Stimulated activated memory B cell treated with anti-CD40 and anti-IgM and Interleukin-4, amounts not matched to agents 10 μg/mL and 1 μg/mL and 100 μg/mL, for 72 hours (primary cell): ENCODE data around the gene LIMS1.
A peak's percentile ranks its signal among the peaks of the same experiment; 100 is the strongest.
"Not testable (repeated sequence)": the region's sequence is repeated elsewhere in the genome, so short reads cannot be mapped to it uniquely, and the experiment has no call there.

Experiments used
- ATAC-seq: fragments of 150-1000 bp; cut with Tn5 transposase; 2 replicates; pipeline ENCODE4 v1.10.0; 2021
- H3K27ac Mint-ChIP-seq: one replicate; pipeline ENCODE4 v1.8.0; 2022; ENCODE audit warnings: mild to moderate bottlenecking, mixed read lengths
- H3K27me3 Mint-ChIP-seq: one replicate; pipeline ENCODE4 v1.8.0; 2022; ENCODE audit warnings: mixed read lengths
- H3K36me3 Mint-ChIP-seq: one replicate; pipeline ENCODE4 v1.8.0; 2022; ENCODE audit warnings: mixed read lengths
- H3K4me1 Mint-ChIP-seq: one replicate; pipeline ENCODE4 v1.8.0; 2022; ENCODE audit warnings: mixed read lengths
- H3K4me3 Mint-ChIP-seq: one replicate; pipeline ENCODE4 v1.8.0; 2022; ENCODE audit warnings: mild to moderate bottlenecking, moderate library complexity, mixed read lengths
- H3K9me3 Mint-ChIP-seq: one replicate; pipeline ENCODE4 v1.8.0; 2022; ENCODE audit warnings: mixed read lengths

The LIMS1 gene

GRCh38 chr2:108662207-108662612, 127.9 kb downstream of the LIMS1 start:
- not testable (repeated sequence) for H3K27ac Mint-ChIP-seq, H3K4me3 Mint-ChIP-seq, H3K9me3 Mint-ChIP-seq, H3K27me3 Mint-ChIP-seq, H3K36me3 Mint-ChIP-seq
- ATAC-seq, result peak; percentile 78
- peaks cover 29% of the 10 kb centered on the region for H3K4me1 Mint-ChIP-seq

GRCh38 chr2:108663346-108663745, 129.1 kb downstream of the LIMS1 start:
- not testable (repeated sequence) for H3K27ac Mint-ChIP-seq, H3K36me3 Mint-ChIP-seq, H3K27me3 Mint-ChIP-seq, H3K9me3 Mint-ChIP-seq, H3K4me3 Mint-ChIP-seq, ATAC-seq
- peaks cover 29% of the 10 kb centered on the region for H3K4me1 Mint-ChIP-seq

DNA sequence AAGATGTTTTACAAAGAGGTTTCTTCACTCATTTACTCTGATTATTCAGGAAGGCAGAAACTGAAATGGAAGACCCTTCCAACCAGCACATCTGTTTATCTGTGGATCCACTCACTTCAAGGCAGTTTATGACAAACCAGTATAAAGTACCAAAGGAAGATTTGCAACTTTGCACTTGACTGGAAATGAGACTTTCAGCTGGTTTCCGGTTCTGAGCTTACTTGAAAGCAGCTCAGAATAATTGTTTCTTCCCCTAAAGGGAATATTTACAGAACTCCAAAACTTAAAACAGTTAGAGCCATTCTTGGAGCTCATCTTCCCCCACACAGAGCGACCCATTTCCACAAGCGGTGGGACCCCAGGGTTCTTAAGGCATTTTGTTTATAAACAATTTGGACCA, 129.8 kb downstream of the LIMS1 start:
- peaks cover 29% of the 10 kb centered on the region for H3K4me1 Mint-ChIP-seq
- not testable (repeated sequence) for H3K27ac Mint-ChIP-seq, H3K9me3 Mint-ChIP-seq, ATAC-seq, H3K4me3 Mint-ChIP-seq, H3K36me3 Mint-ChIP-seq, H3K27me3 Mint-ChIP-seq

DNA sequence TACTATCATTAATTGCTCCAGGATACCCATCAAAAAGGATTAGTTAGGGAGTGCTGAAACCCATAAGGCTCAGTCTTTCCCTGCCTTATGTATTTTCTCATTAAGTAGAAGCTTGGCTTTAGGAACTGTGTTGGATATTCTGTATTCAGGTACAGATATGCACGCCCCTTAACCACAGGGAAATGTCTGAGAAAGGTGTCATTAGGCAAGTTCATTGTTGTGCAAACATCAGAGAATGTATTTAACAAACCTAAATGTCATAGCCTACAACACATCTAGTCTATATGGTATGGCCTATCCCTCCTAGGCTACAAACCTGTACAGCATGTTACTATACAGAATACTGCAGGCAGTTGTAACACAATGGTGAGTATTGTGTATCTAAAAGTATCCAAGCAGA, 130.7 kb downstream of the LIMS1 start:
- not testable (repeated sequence) for ATAC-seq, H3K27me3 Mint-ChIP-seq, H3K4me3 Mint-ChIP-seq, H3K27ac Mint-ChIP-seq, H3K36me3 Mint-ChIP-seq, H3K9me3 Mint-ChIP-seq
- peaks cover 29% of the 10 kb centered on the region for H3K4me1 Mint-ChIP-seq

- not testable (repeated sequence) for ATAC-seq, H3K9me3 Mint-ChIP-seq, H3K27me3 Mint-ChIP-seq, H3K4me3 Mint-ChIP-seq, H3K36me3 Mint-ChIP-seq, H3K27ac Mint-ChIP-seq
- H3K4me1 Mint-ChIP-seq, result peaks cover 29% of the 10 kb centered on the region
These were observed 131.7 kb downstream of the LIMS1 start for GRCh38 chr2:108665975-108666374.

- not testable (repeated sequence) for H3K4me3 Mint-ChIP-seq, H3K9me3 Mint-ChIP-seq, ATAC-seq, H3K36me3 Mint-ChIP-seq, H3K27me3 Mint-ChIP-seq, H3K27ac Mint-ChIP-seq
- H3K4me1 Mint-ChIP-seq, result peaks cover 18% of the 10 kb centered on the region
These were observed 132.9 kb downstream of the LIMS1 start for GRCh38 chr2:108667140-108667539.

DNA sequence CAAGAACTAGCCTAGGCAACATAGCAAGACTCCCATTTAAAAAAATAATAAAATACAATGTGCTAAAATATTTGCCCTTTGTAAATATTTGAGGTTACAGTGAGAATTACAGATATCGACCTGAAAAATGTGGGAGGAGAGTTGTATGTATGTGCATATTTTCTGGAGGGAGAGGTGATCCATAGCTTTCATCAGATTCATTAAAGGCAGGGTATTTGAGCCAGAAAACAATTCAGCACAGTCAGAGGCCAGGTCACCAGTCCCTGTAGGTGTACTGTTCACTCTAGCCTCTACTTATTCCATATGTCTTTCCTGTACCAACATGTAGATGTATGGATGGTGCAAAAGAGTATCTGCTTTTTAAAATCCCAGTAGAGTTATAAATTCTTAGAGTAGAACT, 136.0 kb downstream of the LIMS1 start:
- H3K4me1 Mint-ChIP-seq, H3K27ac Mint-ChIP-seq, H3K27me3 Mint-ChIP-seq, H3K9me3 Mint-ChIP-seq, ATAC-seq, H3K4me3 Mint-ChIP-seq: not testable (repeated sequence)
- peaks cover 11% of the 10 kb centered on the region for H3K36me3 Mint-ChIP-seq

GRCh38 chr2:108672200-108672805, 138.0 kb downstream of the LIMS1 start:
- H3K4me1 Mint-ChIP-seq, H3K9me3 Mint-ChIP-seq, H3K27ac Mint-ChIP-seq, H3K36me3 Mint-ChIP-seq, ATAC-seq, H3K27me3 Mint-ChIP-seq, H3K4me3 Mint-ChIP-seq: not testable (repeated sequence)

GRCh38 chr2:108676522-108676921, 142.3 kb downstream of the LIMS1 start:
- ATAC-seq, H3K27ac Mint-ChIP-seq, H3K9me3 Mint-ChIP-seq, H3K4me3 Mint-ChIP-seq, H3K4me1 Mint-ChIP-seq, H3K27me3 Mint-ChIP-seq: not testable (repeated sequence)
- peaks cover 25% of the 10 kb centered on the region for H3K36me3 Mint-ChIP-seq

- H3K27me3 Mint-ChIP-seq, H3K9me3 Mint-ChIP-seq, ATAC-seq, H3K4me1 Mint-ChIP-seq, H3K27ac Mint-ChIP-seq, H3K4me3 Mint-ChIP-seq: not testable (repeated sequence)
- peaks cover 25% of the 10 kb centered on the region for H3K36me3 Mint-ChIP-seq
These were observed 143.0 kb downstream of the LIMS1 start for GRCh38 chr2:108677239-108677744.

GRCh38 chr2:108678198-108678651, 144.0 kb downstream of the LIMS1 start:
- not testable (repeated sequence) for H3K4me3 Mint-ChIP-seq, ATAC-seq, H3K4me1 Mint-ChIP-seq, H3K27me3 Mint-ChIP-seq, H3K9me3 Mint-ChIP-seq, H3K27ac Mint-ChIP-seq
- H3K36me3 Mint-ChIP-seq, result peaks cover 23% of the 10 kb centered on the region

- H3K27ac Mint-ChIP-seq, ATAC-seq, H3K4me3 Mint-ChIP-seq, H3K9me3 Mint-ChIP-seq, H3K27me3 Mint-ChIP-seq, H3K4me1 Mint-ChIP-seq: not testable (repeated sequence)
- peaks cover 20% of the 10 kb centered on the region for H3K36me3 Mint-ChIP-seq
These were observed 146.5 kb downstream of the LIMS1 start for GRCh38 chr2:108680805-108681204.

DNA sequence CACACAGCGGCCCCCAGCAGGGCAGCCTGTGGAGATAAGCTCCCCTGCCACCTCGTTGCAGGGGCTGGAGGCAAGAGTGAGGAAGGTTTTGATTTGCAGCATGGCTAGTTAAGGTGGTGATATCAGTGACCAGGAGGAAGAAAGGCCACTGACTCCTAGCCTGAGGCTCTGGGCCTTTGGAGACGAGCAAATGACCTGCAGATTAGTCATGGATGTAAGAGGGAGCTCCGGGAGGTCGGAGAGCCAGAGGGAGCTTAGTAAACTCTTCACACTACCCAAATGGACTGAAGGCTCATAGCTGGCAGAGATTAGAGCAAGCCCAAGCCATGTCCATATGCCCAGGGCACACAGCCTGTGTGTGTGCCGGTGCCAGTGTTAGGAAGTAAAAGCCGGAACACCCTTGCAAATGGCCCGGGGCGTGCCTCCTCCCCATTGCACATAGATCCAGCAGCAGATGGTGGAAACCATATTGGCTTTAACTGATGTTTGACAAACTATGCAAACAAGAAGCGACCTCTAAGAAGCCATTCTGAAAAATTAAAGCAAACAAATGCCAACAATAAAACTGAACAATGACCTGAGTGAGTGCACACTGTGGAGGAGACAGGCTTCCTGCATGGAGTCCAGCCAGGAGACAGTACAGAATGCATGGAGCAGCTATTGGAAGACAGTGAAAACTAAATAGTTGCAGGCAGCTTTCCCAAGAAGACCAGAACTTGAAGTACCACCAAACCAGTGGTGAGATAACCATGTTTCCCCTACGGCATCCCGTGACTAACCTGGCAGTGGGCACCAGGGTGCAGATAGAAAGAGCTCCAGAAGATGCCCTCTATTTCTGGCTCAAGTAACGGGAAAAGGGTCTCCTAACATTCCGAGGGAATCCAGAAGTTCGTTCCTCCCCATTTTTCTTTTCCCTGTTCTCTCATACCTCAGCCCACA, 154.8 kb downstream of the LIMS1 start:
- not testable (repeated sequence) for H3K4me3 Mint-ChIP-seq, H3K9me3 Mint-ChIP-seq, H3K27me3 Mint-ChIP-seq, ATAC-seq, H3K4me1 Mint-ChIP-seq, H3K36me3 Mint-ChIP-seq, H3K27ac Mint-ChIP-seq

GRCh38 chr2:108690001-108690400, 155.7 kb downstream of the LIMS1 start:
- ATAC-seq, result peak; percentile 66
- not testable (repeated sequence) for H3K4me3 Mint-ChIP-seq, H3K4me1 Mint-ChIP-seq, H3K36me3 Mint-ChIP-seq, H3K9me3 Mint-ChIP-seq, H3K27me3 Mint-ChIP-seq, H3K27ac Mint-ChIP-seq

DNA sequence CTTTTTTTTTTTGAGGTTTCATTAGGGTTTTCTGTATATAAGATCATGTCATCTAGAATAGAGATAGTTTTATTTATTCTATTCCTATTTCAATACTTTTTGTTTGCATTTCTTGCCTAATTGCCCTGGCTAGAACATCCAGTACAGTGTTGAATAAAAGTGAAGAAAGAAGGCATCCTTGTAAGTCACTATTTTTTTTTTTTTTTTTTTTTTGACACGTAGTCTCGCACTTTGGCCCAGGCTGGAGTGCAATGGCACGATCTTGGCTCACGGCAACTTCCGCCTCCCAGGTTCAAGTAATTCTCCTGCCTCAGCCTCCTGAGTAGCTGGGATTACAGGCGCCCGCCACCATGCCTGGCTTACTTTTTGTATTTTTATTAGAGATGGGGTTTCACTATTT, 157.2 kb downstream of the LIMS1 start:
- no peaks in the 10 kb centered on the region for H3K4me1 Mint-ChIP-seq
- H3K36me3 Mint-ChIP-seq, result no peaks in the 10 kb centered on the region
- H3K27me3 Mint-ChIP-seq, result no peaks in the 10 kb centered on the region
- H3K27ac Mint-ChIP-seq, result no peak overlapping the region
- H3K4me3 Mint-ChIP-seq, result no peak overlapping the region
- ATAC-seq, result no peak
- H3K9me3 Mint-ChIP-seq, result no peaks in the 10 kb centered on the region

- Mint-ChIP-seq H3K27me3 (no peaks in the 10 kb centered on the region), H3K4me1 (no peaks in the 10 kb centered on the region), H3K27ac (no peak overlapping the region), H3K9me3 (no peaks in the 10 kb centered on the region), H3K36me3 (no peaks in the 10 kb centered on the region), H3K4me3 (no peak overlapping the region)
- no peak for ATAC-seq
These were observed 166.9 kb downstream of the LIMS1 start for GRCh38 chr2:108701208-108701607.
